AG10803 (cell line): Measurements from ENCODE around the gene RBM15B.

Source experiments
- DNase-seq: peaks from one replicate; pipeline ENCODE4 v3.0.0; 2010; ENCODE audit warnings: low read depth
- H3K4me3 ChIP-seq: 2 replicates; pipeline ENCODE4 v1.5.1; 2011; ENCODE audit warnings: mild to moderate bottlenecking, low read length, control low read depth
- TF ChIP-seq, protein P1 (sequence below): conservative IDR thresholded peaks from 2 replicates; pipeline ENCODE4 v1.5.1; 2011; ENCODE audit warnings: mild to moderate bottlenecking, low read length, control low read depth, inconsistent platforms

RBM15B gene

DNA sequence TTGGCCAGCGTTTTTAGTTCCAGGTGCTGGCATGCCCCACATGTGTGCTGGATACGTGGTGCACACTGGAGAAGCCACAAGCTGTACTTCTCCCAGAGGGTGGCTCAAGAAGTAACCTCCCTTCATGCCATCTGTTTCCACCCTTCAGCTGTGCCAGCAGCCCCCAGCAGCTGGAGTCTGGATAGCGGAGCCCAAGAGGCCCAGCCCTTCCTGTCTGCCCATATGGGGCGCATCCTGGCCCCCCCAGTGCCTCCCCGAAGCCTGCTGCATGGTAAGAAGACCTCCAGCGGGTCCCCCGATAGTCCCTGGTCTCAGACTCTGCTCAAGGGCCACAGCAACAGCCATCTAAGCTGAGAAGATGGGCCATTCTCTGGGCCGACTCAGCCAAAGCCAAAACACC lies 11.8 kb upstream of the RBM15B start:
- TF ChIP-seq, protein P1, sequence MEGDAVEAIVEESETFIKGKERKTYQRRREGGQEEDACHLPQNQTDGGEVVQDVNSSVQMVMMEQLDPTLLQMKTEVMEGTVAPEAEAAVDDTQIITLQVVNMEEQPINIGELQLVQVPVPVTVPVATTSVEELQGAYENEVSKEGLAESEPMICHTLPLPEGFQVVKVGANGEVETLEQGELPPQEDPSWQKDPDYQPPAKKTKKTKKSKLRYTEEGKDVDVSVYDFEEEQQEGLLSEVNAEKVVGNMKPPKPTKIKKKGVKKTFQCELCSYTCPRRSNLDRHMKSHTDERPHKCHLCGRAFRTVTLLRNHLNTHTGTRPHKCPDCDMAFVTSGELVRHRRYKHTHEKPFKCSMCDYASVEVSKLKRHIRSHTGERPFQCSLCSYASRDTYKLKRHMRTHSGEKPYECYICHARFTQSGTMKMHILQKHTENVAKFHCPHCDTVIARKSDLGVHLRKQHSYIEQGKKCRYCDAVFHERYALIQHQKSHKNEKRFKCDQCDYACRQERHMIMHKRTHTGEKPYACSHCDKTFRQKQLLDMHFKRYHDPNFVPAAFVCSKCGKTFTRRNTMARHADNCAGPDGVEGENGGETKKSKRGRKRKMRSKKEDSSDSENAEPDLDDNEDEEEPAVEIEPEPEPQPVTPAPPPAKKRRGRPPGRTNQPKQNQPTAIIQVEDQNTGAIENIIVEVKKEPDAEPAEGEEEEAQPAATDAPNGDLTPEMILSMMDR, result no peak
- H3K4me3 ChIP-seq, result no peak overlapping the region
- DNase-seq, result no peak

DNA sequence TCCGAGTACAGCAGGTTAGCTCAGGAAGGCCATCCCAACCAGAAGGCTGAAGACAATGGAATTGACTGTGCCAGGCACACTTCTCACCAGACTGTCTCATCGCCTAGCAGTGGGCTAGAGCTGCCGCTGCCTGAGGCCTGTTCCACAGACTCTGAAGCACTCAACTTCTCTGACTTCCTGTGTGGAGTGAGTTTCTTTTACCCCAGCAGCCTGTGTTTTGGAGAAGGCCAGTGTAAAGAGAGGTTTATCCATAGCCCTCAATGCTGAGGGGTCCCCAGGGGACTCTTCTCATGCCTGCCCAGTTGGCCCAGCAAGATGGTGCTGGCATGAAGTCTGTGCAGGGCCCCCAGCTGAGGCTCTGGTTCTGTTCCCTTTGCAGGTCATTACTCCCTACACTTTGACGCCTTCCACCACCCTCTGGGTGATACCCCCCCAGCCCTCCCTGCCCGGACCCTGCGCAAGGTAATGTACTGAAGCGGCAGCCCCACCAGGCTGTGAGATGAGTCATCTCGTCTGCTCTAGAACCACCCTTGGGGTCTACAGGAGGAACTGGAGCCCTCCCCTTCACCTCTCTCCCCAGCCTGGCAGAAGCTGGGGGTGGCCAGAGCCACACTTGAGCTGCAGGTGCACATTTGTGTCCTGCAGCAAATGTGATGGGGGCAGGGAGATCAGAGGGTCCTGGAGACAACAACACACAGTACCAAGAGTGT lies 11.2 kb upstream of the RBM15B start:
- no peak for DNase-seq
- no peak overlapping the region for H3K4me3 ChIP-seq
- TF ChIP-seq, protein P1, result no peak

DNA sequence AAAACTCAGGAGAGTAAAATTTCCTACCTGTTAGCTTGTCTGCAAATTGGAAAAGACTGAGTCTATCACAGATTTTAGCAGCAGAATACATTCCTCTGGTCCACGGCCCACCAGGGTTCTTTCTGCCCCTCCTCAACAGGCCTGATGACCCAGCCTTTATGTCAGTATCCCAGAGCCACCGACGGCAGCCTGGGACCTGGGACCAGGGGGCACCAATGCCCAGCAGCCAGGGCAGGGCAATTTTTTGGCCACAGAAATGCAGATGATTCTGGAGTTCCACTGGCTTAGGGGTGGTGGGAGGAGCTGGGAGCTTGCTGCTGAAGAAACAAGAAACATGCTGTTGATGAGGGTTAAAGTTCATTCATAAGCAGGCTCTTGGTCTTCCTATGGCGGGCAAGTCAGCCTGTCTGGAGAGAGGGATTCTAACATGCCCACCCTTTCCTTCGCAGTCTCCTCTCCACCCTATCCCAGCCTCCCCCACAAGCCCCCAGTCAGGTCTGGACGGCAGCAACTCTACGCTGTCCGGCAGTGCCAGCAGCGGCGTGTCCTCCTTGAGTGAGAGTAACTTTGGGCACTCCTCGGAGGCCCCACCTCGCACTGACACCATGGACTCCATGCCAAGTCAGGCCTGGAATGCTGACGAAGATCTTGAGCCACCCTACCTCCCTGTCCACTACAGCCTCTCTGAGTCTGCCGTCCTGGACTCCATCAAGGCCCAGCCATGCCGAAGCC lies 10.3 kb upstream of the RBM15B start:
- TF ChIP-seq, protein P1, result no peak
- DNase-seq, result no peak
- H3K4me3 ChIP-seq, result no peak overlapping the region

DNA sequence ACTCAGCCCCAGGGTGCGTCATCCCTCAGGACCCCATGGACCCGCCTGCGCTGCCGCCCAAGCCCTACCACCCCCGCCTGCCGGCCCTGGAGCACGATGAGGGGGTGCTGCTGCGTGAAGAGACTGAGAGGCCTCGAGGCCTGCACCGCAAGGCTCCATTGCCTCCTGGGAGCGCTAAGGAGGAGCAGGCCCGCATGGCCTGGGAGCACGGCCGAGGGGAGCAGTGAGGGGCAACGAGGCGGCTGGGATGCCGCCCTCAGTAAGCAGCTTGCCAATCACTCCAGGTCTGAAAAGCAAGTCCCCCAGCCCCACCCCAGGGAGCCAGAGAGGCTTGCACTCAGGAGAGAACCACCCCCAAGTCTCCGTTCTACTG lies 9.8 kb upstream of the RBM15B start:
- no peak for DNase-seq
- H3K4me3 ChIP-seq, result no peak overlapping the region
- TF ChIP-seq, protein P1, result no peak

DNA sequence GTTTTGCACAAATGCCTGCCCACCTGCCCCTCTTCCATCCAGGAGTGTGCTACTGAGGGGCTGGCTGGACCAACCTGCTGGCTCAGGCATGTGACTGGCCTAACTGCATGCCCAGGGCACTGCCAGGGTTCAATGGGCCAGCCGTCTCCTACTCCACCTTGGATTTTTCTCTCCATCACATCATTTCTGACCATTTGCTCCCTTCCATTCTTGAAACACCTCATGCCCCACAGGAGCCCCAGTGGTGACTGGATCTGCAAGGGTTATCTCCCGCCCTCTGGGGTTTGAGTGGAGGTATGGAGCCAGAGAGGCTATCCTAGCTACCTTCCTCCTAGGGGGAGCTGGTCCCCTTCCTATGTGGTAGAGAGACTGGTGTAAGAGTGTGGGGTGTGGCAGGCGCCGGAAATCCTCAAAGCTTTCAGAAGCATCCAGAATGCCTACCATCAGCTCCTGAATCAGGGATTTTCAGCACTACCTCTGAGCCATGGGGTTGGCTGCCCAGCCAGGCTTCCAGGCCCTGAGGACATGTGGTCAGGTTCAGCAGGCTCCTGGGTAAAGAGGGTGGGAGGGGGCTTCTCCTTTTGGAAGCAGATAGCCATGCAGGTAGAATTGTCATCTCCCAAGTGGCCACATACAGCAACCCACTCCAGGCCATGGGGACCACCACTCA lies 8.9 kb upstream of the RBM15B start:
- H3K4me3 ChIP-seq, result no peak overlapping the region
- TF ChIP-seq, protein P1, result no peak
- no peak for DNase-seq

DNA sequence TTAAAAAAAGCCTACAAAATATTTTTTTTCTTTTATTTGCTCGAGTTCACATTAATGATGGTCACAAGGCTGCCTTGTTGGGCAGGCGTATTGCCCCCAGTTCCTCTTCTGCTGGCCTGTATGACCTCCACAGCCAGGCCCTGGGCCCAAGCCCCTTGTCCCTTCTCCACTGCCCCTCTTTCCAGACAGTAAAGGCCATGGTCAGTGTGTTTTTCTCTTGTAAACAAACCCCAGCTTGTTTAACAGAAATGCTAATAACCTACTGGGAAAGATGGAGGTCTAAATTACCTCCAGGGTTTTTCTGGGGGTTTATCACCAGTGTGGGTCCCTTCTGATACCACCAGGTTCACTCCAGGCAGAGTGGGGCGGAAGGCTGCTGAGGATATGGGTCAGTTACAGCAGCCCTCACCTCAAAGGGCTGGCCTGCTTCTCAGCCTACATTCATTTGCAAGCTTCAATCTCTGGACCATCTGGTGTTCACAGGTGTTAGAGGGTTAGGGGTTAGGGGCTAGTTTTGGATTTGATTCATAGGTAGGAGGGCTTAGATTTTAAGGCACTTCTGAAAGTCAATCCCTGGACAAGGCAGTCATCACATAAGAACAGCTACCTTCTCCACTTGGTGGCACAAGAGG lies 8.0 kb upstream of the RBM15B start:
- TF ChIP-seq, protein P1, result no peak
- no peak for DNase-seq
- H3K4me3 ChIP-seq, result no peak overlapping the region
